Choroid plexus epithelial cell (primary cell): ENCODE measurements around the gene ARL5B.
A peak's percentile ranks its signal among the peaks of the same experiment; 100 is the strongest.

Experiments used
- DNase-seq: peaks from one replicate; pipeline ENCODE4 v3.0.0-alpha.2; 2010; ENCODE audit warnings: low read depth
- H3K4me3 ChIP-seq: 2 replicates; pipeline ENCODE4 v1.5.1; 2011; ENCODE audit warnings: low read depth, mild to moderate bottlenecking, control low read depth, low read length, moderate library complexity
- TF ChIP-seq, protein P1 (sequence below): conservative IDR thresholded peaks from 2 replicates; pipeline ENCODE4 v1.5.1; 2011; ENCODE audit warnings: low read depth, mild to moderate bottlenecking, control low read depth, inconsistent platforms, low read length, moderate library complexity

Gene ARL5B

DNA sequence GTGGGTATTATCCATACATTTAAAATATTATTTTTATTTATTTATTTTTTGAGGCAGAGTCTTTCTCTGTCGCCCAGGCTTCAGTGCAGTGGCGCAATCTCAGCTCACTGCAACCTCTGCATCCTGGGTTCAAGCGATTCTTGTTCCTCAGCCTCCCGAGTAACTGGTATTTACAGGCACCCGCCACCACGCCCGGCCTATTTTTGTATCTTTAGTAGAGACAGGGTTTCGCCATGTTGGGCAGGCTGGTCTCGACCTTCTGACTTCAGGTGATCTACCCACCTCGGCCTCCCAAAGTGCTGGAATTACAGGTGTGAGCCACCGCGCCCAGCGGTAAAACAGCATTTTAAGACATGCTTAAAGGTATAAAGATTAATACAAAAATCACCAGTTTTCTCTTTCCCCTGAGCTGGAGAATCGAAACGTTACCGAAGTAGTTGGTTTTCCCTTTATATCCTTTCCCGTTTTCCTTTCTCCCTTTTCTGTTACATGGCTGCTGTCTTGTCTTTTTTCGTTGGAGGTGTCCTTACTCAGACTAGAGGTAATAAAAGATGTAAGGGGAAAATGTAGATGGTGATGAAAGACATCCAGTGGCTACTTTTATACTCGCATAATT is 1.7 kb downstream of the ARL5B start:
- DNase-seq, result no peak
- H3K4me3 ChIP-seq, result peak overlapping the region; percentile 95
- TF ChIP-seq, protein P1, sequence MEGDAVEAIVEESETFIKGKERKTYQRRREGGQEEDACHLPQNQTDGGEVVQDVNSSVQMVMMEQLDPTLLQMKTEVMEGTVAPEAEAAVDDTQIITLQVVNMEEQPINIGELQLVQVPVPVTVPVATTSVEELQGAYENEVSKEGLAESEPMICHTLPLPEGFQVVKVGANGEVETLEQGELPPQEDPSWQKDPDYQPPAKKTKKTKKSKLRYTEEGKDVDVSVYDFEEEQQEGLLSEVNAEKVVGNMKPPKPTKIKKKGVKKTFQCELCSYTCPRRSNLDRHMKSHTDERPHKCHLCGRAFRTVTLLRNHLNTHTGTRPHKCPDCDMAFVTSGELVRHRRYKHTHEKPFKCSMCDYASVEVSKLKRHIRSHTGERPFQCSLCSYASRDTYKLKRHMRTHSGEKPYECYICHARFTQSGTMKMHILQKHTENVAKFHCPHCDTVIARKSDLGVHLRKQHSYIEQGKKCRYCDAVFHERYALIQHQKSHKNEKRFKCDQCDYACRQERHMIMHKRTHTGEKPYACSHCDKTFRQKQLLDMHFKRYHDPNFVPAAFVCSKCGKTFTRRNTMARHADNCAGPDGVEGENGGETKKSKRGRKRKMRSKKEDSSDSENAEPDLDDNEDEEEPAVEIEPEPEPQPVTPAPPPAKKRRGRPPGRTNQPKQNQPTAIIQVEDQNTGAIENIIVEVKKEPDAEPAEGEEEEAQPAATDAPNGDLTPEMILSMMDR, result no peak

GRCh38 chr10:18664841-18665478 is 5.7 kb downstream of the ARL5B start:
- no peak overlapping the region for H3K4me3 ChIP-seq
- TF ChIP-seq, protein P1, result no peak
- no peak for DNase-seq

GRCh38 chr10:18665815-18666558 is 6.8 kb downstream of the ARL5B start:
- H3K4me3 ChIP-seq, result no peak overlapping the region
- peak; percentile 42 for DNase-seq
- TF ChIP-seq, protein P1, result no peak

DNA sequence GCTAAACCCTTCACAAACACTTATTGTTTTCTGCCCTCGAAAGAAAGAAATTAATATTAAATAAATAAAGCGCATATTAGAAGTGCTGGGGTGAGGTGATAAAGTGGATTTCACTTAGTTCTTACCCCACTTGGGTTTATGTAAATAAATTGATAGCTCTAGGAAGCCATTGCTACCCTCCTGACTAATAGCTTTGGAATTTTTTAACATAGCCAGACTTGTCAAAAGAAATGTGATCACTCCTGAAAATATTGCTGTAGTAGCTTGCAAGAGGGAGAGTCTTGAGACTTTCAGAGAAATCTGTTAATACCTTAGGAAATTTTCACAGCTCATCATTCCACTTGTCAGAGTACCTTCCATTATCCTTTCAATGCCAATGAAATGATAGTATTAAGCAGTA is 7.6 kb downstream of the ARL5B start:
- TF ChIP-seq, protein P1, result no peak
- peak; percentile 90 for DNase-seq
- H3K4me3 ChIP-seq, result no peak overlapping the region

GRCh38 chr10:18668026-18668425 is 8.8 kb downstream of the ARL5B start:
- no peak overlapping the region for H3K4me3 ChIP-seq
- TF ChIP-seq, protein P1, result no peak
- no peak for DNase-seq

DNA sequence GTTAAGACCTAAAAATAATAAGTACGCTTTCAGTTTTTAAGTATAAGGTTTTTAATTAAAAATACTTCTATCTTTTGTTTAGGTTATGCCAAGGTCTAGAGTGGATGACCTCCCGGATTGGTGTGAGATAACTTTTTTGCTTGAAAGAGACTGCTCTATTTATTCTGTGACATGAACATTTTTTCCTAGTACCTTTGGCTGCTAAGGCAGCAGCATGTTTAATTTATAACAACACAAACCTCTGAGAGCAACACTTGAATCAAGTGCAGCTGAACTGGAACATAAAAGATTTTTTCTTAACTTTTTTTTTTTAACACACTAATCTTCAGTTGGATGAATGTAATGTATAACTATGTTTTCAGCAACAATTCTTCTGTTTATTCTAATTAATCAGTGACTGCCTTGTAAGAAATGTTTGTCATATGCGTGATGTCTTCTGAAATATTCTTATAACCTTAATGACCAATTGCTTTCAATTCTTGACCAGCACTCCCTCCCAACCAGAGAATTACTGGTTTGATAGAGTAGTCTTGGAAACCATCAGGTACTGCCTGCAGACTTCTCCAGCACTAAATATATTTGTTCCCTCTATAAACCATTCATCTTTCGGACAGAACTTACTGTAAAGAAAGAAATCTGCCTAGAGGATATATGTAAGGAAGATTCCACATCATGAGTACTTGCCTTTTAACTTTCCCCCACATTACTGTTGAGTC is 16.0 kb downstream of the ARL5B start:
- DNase-seq, result no peak
- TF ChIP-seq, protein P1, result no peak
- H3K4me3 ChIP-seq, result no peak overlapping the region
